ENCODE results near the gene ILKAP.
"Not testable (repeated sequence)": the region's sequence is repeated elsewhere in the genome, so short reads cannot be mapped to it uniquely, and the experiment has no call there.

The ILKAP gene

DNA sequence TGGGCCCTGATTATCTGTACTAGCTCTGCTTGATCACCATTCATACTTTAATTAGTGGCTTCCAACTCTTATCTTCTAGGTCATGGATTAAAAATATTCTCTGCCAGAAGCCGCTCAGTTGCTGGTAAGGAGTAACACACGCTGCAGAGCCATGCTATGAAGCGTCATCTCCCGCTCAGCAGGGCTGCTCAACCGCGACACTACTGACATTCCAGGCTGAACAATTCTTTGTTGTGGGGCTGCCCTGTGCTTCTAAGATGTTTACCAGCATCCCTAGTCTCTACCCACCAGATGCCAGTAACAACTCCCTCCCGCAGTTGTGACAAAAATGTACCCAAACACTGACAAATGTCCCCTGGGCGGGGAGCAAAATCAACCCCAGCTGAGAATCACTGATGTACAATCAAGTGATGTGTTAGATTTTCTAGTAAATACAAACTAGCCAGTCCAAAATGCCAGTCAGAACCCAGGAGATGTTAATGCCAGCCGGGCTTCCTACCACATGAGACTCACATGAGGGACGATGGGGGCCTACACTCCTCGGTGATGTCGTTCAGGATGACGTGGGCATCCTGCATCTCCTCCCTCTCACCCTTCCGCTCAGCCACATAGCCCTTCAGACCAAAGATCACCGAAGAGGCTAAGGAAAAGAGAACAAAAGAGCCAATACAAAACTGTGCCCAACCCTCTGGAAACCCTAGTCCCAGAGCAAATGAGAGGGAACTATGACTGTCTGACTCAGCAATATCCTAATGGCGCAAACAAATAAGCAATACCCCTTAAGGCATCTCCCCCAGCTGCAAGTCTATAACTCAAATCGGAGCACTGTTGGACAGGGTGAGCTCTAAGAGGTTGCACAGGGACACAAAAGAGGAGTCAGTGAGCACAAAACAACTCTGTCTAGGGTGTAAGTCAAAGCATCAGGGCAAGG, 15.6 kb downstream of the ILKAP start:
- DNase-seq = no peak

DNA sequence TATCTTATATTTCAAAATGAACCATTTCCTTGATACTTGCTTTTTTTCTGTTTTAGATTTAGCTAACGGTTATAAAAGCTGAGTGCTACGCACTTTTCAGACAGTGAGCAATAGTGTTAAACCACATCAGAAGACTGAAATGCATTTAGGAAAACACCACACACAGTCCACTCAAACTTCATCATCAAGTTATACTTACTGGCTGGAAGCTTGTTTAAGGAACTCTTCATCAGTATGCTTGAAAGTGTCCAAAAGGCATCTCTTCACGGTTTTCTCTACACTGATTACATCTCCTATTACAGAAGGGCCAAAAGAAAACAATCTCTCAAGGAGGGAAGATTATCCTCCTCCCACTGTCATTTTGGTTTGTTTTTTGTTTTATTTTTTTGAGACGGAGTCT, 19.7 kb downstream of the ILKAP start:
- DNase-seq = no peak

DNA sequence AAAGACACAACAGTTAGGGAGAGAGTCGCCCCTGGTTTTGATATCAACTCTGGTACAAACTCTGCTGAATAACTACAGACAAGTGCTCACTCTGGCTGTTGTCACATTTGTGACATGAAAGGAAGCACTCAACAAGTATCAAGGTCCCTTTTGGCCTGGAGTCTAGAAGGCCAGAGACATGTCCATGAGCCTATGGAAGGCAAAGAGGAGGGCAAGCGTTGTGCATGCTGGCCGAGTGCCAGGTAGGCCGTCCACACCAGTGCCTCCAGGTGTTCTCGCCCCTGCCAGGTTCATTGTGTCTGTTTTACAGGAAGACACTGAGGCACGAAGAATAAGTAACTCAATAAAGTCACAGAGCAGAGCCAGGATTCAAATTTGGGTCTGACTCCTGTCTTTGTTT, 21.1 kb downstream of the ILKAP start:
- no peak for DNase-seq

DNA sequence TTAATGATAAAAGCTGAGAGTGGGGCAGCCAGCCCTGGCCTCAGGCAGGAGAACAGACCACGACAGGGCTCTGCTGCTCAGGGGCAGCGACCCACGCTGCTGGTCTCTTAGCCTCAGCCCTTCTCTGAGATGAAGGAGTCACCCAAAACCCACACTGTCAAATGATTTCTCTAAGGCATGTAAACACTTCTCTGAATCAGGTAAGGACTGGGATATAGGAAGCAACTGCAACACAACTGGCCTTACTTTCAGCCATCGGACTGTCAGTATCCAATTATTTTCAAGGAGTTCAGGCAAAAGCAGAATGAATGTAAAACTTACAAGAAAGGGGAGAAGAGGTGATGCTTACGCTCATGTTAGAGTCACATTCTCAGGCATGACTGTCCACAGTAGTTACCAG, 22.9 kb downstream of the ILKAP start:
- DNase-seq = no peak

DNA sequence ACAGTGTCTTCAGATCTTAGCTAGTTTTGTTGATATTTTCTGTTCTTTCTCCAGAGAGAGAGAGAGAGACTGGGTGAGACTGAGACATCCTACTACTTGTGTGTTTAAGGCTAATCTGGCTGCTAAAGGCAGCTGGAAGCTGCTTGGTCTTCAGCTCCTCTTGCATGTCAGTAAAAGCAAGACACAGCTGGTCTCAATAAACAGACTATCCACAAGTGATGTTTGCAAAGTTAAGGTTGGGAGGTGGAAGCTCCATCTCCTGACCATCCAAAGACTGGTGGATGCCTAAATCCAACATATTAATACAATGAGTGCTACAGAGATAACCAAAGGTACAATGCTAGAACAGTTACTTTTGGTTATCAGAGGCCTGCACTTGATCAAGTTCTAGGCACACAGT, 26.9 kb downstream of the ILKAP start:
- DNase-seq = no peak

DNA sequence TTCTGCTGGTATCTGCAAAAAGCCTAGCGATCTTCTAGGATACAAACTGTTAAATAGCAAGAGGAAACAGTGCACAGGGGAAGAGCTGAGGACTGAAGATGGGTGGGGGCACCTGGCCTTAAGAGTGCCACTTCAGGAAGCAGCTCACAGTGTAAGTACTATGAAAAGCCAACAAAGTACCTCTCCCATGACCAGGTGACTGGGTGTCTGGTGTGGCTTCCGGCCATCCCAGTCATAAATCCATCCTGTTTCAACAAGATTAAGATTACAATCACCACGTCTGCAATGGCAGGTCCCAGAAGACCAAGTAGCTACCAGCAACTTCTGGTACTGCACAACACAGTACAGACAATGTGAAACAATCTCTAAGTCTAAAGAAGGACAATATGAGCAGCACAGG, 28.8 kb downstream of the ILKAP start:
- DNase-seq = no peak

DNA sequence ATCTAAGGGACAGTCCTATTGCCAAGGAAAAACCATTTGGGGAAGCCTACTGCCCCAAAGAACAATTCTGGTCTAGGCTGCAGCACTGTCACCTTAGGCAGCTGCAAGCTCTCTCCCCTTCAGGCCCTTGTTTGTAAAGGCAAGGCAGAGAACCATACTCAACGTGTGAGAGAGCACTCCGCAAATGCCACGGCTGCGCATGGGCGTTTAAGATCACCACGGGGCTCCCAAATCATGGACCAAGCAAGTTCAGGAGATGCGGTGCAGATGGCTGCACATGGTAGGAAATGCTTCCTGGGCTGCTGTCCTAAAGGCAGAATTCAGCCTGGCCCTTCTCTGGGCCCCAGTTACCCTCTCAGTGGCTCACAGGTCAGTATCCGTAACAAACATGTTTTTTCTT, 29.2 kb downstream of the ILKAP start:
- DNase-seq = no peak

DNA sequence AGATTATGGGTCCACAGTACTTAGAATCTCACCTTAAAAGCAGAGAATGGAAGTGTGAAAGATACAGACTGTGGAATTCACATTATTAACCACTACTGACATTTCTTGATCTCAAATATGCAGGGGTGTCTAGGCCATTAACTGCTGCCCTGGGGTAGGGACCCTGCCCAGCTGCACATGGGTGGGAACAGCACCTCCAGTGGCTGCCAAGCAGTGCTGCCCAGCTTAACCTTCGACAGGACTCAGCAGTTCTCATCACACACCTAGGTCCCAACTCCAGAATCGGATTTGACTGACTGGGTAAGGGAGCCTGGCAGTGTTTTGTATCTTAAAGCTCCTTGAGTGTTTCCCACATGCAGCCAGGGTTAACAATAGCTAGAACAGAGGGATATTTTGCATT, 29.8 kb downstream of the ILKAP start:
- DNase-seq = no peak

DNA sequence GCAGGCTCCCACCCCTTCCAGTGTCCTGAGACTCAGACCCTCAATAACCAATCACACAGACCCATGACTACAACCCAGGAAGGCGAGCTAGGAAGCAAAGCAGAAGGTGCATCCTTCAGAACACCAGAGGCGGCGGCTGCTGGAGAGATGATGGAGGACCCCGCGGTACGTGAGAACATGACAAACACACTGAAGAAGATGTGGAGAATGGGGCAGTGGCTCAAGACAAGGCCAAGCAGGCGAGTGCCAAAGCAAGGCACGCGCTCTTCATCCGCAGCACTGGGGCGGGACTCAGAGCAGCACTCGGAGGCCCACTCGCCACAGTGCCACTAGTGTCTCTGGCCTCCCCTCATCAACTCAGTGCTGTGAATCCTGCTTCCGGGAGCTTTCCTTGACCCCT, 31.1 kb downstream of the ILKAP start:
- no peak for DNase-seq

DNA sequence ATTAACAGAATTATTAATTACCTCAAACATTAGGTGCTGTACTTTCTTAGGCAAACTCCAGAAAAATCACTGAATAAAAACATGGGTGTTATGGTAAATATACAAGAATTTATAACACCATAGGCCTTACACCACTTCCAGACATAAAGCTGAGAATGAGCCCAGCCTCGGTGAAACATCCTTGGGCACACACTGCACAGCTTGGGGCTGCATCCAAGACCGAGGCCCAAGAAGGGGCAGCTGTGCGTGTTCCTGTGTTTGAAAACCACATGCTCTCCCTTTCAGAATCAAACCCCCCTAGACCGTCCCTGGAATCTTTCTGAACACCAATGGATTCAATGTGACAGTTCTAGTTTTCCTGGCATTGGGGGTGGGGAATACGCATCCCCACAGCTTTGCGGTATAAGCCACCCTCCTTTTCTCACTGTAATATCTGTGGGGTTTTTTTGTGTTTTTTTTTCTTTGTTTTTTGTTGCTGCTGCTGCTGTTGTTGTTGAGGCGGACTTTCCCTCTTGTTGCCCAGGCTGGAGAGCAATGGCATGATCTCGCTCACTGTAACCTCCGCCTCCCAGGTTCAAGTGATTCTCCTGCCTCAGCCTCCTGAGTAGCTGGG, 31.8 kb downstream of the ILKAP start:
- no peak for DNase-seq

DNA sequence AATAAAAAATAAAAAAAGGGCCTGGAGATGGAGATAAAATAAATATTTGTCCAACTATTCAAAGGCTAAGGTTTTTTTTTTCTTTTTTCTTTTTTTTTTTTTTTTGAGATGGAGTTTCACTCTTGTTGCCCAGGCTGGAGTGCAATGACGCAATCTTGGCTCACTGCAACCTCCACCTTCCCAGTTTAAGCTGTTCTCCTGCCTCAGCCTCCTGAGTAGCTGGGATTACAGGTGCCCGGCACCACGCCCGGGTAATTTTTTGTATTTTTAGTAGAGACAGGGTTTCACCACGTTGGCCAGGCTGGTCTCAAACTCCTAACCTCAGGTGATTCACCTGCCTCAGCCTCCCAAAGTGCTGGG, 32.4 kb downstream of the ILKAP start:
- not testable (repeated sequence) for DNase-seq

DNA sequence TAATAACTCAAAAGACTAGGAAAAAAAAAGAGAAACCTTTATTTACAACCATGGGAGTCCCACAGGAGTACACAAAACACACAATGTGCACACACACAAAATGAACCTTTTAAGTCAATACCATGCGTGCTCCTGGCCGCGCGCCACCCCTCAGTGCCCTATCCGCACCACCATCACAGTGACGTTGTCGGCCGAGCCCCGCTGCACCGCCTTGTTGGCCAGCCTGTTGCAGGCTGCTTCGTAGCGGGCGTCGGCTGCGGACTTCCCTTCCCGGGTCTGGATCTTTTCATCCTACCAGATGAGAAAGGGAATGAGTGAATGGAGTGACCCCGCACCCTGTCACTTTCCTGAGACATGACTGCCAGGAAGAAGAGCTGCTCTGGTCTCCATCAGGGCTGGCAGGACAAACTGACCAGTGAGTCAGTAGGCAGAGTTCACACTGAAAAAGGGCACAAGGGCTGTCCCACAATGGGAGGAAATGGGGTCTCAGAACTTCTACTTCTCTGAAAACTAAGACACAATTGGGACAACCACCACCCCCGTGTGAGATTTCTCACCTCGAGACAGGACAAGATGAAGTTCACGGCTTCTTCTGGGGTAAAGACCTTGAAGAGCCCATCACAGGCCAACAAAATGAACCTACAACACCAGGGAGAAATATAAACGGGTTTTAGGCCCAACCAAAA, 33.0 kb downstream of the ILKAP start:
- no peak for DNase-seq

DNA sequence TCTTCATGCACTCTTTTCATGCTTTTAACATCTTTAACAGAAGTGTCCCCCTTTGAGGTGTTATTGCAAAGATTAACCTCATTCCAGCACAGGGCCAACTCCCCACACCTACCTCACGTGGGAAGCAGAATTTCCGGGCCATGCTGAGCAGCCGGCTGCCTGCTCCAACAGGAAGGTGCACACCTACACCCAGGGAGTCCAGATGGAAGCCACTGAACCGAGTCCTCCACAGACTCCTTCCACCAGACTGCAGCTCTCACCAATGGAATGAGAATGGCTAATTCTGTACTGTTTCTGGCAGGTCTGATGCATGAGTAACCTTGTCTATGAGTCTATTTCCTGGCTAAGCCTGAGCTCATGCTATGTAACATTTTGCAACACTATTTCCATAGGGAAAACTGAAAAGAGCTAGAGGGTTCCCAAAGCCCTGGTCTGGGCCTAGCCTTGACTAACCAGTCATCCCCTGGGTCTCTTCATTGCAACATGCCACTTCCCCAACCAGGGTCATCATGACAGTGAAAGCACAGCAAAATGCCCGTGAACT, 33.7 kb downstream of the ILKAP start:
- DNase-seq = peak; percentile 35 to 43

DNA sequence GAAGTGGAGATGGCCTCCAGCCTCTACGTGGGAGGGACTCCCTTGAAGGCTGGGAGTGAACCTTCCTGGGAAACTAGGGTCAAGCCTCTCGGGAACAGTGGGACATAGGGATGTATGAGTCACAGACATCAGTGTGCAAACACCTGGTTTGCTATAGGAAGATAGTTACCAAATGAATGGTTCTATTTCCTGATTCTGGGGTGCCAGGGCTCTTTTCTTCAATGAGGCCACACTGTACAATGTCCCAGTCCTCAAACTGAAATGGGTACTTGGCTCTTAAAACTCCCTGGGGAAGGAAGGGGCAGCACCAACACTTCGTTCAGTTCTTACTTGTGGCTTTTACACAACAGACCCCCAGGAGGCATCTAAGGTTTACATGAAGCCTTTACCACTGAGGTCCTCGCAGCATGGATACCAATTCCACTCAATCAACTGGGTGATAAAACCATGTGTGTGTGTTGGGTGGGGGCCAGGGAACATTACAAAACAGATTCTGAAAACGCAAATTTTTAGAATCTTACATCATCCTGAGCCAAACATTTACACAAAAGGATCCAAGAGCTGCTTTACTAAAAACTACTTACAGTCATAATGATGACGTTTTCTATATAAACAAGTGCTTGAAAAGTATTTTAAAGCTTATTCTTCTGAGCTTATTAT, 34.3 kb downstream of the ILKAP start:
- no peak for DNase-seq

DNA sequence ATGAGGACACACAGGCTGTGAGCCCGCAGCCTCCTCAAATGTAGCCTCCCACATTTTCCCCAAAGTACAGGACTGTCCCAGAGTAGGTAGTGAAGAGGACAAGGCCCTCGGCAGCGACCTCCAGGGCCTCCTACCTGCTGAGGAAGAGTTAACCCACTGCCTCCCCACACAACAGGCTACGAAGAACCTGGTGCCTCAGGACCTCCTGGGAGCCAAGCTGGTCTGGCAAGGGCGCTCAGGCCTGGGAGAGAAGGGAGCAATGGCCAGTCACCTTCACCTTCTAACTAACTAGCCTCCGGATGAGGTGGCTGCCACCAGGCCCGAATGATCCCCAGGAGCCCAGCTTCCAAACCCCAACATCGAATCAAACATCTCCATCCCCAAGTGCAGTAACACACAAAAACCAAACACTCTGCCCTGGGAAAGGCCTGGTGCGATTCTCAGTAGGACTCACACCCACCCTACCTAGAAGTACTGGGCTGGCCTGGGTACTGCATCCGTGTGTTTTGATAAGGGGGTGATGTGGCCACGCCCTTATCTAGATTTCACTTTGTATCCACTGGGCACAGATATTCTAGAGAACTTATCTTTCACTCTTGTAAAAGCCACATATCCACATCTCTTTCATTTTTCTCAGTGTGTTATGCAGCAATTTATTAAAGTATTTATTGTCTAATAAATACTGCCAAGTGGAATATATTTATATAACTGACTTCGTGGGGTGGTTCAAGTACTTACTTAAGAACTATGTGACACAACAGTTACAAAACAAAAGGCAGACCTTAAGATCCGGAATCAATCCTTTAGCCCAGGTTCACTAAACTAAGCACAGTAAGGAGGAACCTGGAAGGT, 35.1 kb downstream of the ILKAP start:
- DNase-seq = no peak

DNA sequence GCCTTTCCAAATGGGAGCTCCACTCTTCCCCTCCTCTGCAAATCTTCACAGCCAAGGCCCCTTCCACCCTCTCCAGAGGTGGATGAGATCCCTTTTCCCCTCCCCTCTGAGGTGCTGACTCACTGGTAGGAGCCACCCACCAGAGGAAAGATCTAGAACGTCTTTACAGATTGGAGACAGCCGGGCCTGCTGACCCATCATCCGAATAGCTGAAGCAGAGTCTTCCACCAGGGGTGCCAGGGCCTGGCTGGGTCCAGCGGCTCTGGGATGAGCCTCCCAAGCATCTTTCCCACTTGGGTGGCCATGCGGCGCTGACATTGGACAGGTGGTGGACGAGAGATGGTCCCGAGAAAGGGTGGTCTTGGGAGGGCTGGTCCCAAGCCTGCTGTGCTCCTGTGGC, 35.7 kb downstream of the ILKAP start:
- no peak for DNase-seq

DNA sequence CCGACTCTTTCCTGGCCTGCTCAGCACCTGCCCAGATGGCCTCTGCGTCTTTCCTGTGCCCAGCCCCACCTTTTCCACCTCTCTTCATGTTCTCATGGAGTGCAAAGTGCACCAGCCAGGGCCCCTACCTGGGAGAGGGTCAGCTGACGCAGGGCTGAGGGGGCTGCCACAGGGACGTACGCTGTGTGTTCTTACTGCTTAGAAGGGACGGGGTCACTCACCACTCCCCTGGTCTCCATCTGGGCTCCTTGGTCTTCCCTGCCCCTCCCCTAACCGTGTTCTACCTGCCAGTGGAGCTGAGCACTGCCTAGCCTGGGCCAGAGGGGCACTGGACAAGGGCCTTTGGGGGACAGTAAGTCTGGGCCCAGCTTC, 36.2 kb downstream of the ILKAP start:
- no peak for DNase-seq

DNA sequence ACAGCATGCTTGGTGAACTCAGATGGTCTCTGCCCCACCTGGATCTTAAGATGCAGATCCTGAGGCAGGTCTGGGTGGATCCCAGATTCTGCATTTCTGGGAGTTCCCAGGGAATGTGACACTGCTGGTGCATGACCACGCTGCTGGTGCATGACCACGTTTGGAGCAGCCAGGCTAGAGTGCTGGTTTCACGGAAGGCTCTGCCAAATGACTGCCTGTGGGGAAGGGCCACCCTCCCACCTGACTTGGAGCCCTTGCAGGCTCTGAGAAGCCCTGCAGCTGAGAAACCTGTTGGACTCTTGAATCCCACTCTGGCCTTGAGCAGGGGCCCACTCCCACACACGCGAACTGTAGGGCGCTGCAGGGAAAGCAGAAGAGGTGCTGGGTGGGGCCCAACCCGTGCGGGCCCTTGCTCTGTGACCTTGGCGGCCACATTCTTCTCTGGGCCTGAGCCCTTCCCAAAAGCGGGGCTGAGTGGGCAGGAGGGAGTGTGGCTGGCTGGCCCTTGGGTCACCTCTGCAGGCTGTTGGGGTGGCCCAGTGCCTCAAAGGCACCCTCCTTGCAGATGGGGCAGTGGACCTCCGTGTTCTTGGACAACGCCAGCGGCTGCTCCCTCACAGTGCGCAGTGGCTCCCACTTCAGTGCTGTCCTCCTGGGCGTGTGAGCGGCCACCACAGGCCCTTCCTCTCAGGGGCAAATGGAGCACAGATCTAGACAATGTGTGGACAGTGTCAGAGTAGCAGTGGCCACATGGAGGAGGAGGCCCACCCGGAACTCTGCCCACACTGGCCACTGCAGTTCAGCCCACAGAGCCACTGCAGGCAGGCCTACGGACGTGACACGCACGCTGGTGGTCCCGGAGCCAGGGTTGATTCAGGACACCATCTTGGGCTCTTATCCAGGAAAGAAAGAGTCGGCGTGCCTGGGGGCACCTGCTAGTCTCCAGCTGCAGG, 36.8 kb downstream of the ILKAP start:
- DNase-seq = no peak

DNA sequence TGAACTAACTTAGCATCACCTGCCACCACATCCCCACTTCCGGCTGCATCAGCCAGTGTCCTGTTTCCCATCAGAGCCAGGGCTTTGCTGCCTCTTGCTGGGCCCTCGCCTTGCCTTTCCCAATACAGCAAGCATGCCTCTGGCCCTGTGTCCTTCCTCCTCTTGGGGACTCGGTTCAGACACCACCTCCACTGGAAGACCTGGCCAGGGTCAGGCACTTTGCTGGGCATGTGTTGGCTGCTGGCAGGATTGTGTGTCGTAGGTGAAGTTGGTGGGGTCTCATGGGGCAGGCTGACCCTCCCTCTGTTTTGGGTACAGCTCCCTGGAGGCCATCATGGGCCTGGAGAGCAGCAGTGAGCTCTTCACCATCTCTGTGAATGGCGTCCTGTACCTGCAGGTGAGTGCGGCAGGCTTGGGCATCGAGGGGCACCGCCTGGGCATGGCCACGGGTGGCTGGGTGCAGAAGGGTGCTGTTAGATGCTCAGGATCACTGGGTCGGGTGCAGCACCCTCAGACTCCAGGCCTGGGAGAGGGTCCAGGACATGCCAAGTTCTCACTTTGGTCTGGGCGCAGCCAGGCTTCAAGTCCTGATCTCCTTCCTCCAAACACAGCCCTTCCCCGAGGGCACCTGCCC, 38.1 kb downstream of the ILKAP start:
- DNase-seq = no peak

DNA sequence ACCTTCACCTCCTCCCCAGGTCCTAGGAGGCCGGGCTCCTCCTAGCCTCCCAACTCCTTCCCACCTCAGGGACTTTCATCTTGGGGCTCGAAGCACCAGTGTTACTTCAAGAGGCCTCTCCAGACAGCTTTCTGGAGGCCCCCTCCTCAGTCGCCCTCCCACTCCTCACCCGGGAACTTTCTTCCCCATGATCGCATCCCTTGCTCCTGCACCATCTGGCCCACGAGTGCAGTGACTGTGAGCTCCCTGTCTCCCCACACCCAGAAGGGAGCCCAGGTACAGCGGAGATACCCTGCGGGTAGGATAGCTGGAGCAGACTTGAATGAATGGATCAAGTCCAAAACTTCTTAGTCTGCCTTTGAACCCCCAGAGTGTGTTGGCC, 38.6 kb downstream of the ILKAP start:
- DNase-seq = no peak
